GM19467 (cell line): Measurements from ENCODE around the gene GPR161.

Experiments used
- ATAC-seq: cut with Tn5 transposase; IDR thresholded peaks from one replicate; pipeline ENCODE4 v1.9.1; 2021; ENCODE audit warnings: mild to moderate bottlenecking, moderate library complexity; ENCODE audit not compliant: unreplicated experiment

Gene GPR161

GRCh38 chr1:168150283-168150682 lies 13.6 kb upstream of the GPR161 start:
- ATAC-seq, result no peak

GRCh38 chr1:168148916-168149315 lies 12.2 kb upstream of the GPR161 start:
- peak; percentile 72 for ATAC-seq

- no peak for ATAC-seq
Measured at GRCh38 chr1:168146626-168147025, 9.9 kb upstream of the GPR161 start.

- ATAC-seq, result no peak
Measured at GRCh38 chr1:168146160-168146539, 9.4 kb upstream of the GPR161 start.

- peak; percentile 93 for ATAC-seq
Measured at GRCh38 chr1:168145184-168146159, 8.7 kb upstream of the GPR161 start.

- no peak for ATAC-seq
Measured at GRCh38 chr1:168141871-168142385, 5.2 kb upstream of the GPR161 start.

- no peak for ATAC-seq
Measured at GRCh38 chr1:168139070-168139469, 2.3 kb upstream of the GPR161 start.

GRCh38 chr1:168138134-168138533 lies 1.4 kb upstream of the GPR161 start:
- no peak for ATAC-seq

- no peak for ATAC-seq
Measured at GRCh38 chr1:168137515-168137821, 738 bp upstream of the GPR161 start.

GRCh38 chr1:168135921-168136708 lies 615 bp downstream of the GPR161 start:
- ATAC-seq, result no peak

- ATAC-seq, result no peak
Measured at GRCh38 chr1:168135116-168135920, 1.4 kb downstream of the GPR161 start.

- no peak for ATAC-seq
Measured at GRCh38 chr1:168134642-168135041, 2.1 kb downstream of the GPR161 start.

- ATAC-seq, result no peak
Measured at GRCh38 chr1:168134132-168134531, 2.6 kb downstream of the GPR161 start.

- no peak for ATAC-seq
Measured at GRCh38 chr1:168129933-168130332, 6.8 kb downstream of the GPR161 start.

- no peak for ATAC-seq
Measured at GRCh38 chr1:168127503-168127902, 9.2 kb downstream of the GPR161 start.

GRCh38 chr1:168125051-168125450 lies 11.7 kb downstream of the GPR161 start:
- ATAC-seq, result no peak

- no peak for ATAC-seq
Measured at GRCh38 chr1:168121401-168122011, 15.2 kb downstream of the GPR161 start.

- no peak for ATAC-seq
Measured at GRCh38 chr1:168119750-168120149, 17.0 kb downstream of the GPR161 start.

GRCh38 chr1:168116327-168116799 lies 20.4 kb downstream of the GPR161 start:
- ATAC-seq, result no peak

GRCh38 chr1:168114845-168115244 lies 21.9 kb downstream of the GPR161 start:
- no peak for ATAC-seq
